Measurements from ENCODE around the gene OAS2. TPM values are rescaled to one million over a fixed set of nuclear protein-coding genes. Genes with fewer than 3 reads are reported as not detected.

Gene OAS2
- total and polyA plus RNA-seq, 10 of the 15 experiments (the other 5 are each of a cell fraction or from before 2014, with no cell fraction given) = 32.4 to 290 (median 90.2) TPM

DNA sequence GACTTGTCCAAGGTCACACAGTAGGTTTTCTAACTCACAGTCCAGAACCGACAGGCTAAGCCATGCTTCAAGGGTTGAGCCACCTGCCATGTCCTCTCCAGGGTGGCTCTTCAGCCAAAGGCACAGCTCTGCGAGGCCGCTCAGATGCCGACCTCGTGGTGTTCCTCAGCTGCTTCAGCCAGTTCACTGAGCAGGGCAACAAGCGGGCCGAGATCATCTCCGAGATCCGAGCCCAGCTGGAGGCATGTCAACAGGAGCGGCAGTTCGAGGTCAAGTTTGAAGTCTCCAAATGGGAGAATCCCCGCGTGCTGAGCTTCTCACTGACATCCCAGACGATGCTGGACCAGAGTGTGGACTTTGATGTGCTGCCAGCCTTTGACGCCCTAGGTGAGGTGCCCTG is 12.7 kb upstream of the OAS2 start:
- Histone ChIP-seq H2AFZ (ENCODE audit: control insufficient read depth, low read depth, low read length) (no peak overlapping the region), H3K79me2 (ENCODE audit: control insufficient read depth, insufficient read depth, low read length) (no peaks in the 10 kb centered on the region), H3K4me1 (ENCODE audit: control insufficient read depth, insufficient read depth, low read length) (no peaks in the 10 kb centered on the region; the same call in 1 of the 2 replicates), H3K4me2 (ENCODE audit: control insufficient read depth, insufficient read depth) (no peak overlapping the region), H3K4me3 (no peak overlapping the region), H4K20me1 (ENCODE audit: control insufficient read depth, insufficient read depth) (no peaks in the 10 kb centered on the region), H3K36me3 (ENCODE audit: control insufficient read depth in 2 of 2, insufficient read depth in 2 of 2, low read length in 1 of 2) (peaks cover 19 to 23% of the 10 kb centered on the region in 2 experiments), H3K9me3 (replicated peaks; ENCODE audit: control insufficient read depth, insufficient read depth, low read length) (no peaks in the 10 kb centered on the region), H3K27ac (ENCODE audit: control insufficient read depth, insufficient read depth) (no peak overlapping the region), H3K9ac (ENCODE audit: control insufficient read depth, insufficient read depth, low read length) (no peak overlapping the region), H3K27me3 (replicated peaks in 1 of 2; ENCODE audit: control insufficient read depth in 2 of 2, insufficient read depth in 2 of 2, low read length in 1 of 2) (no peaks in the 10 kb centered on the region)
- ChIA-PET RAD21 (ENCODE audit: unreplicated experiment) (no interaction called here), CTCF (interaction anchor here (0.7 kb wide), 1 partner anchor 19 kb away, joined by 3 read pairs; no protein-coding TSS in a partner anchor), SMC1A (ENCODE audit: uncharacterized antibody, unreplicated experiment) (interaction anchor here (0.5 kb wide), 1 partner anchor 47 kb away, joined by 3 read pairs; no protein-coding TSS in a partner anchor), POLR2A (no interaction called here)
- DNase-seq (ENCODE audit: low read depth, low spot score) (no peak), ATAC-seq (no peak), FAIRE-seq (no peak)
- intact Hi-C loops (cut with micrococcal nuclease; ENCODE audit: unreplicated experiment) = no loop called here
- WGBS (ENCODE audit: insufficient coverage, insufficient replicate concordance, low lambda C conversion rate, missing lambda C conversion rate) = 90% methylated on average over 15 of the region's 15 CpGs
- no peak for TF ChIP-seq POLR2A (IDR thresholded peaks at IDR 0.05; ENCODE audit: low read depth, low read length)
- TF ChIP-seq JUND (IDR thresholded peaks at IDR 0.05; ENCODE audit: low read depth, low read length) = no peak
- TF ChIP-seq BMI1 (IDR thresholded peaks at IDR 0.05; ENCODE audit: borderline replicate concordance) = no peak
- no peak for TF ChIP-seq SPI1 (IDR thresholded peaks at IDR 0.05; ENCODE audit: borderline replicate concordance, insufficient read depth, low read depth, low read length)
- TF ChIP-seq ZBTB33 (IDR thresholded peaks at IDR 0.05) = no peak
- no peak for TF ChIP-seq E2F8 (IDR thresholded peaks at IDR 0.05; ENCODE audit: low read depth, partially characterized antibody)
- no peak for TF ChIP-seq CREM (IDR thresholded peaks at IDR 0.05; ENCODE audit: low read depth)
- no peak for TF ChIP-seq SMAD1 (IDR thresholded peaks at IDR 0.05; ENCODE audit: low read depth, partially characterized antibody)
- TF ChIP-seq POLR2AphosphoS5 (IDR thresholded peaks at IDR 0.05; ENCODE audit: low read length) = no peak
- TF ChIP-seq E2F4 (IDR thresholded peaks at IDR 0.05; ENCODE audit: low read depth, low read length) = no peak
- TF ChIP-seq TBL1XR1 (IDR thresholded peaks at IDR 0.05; ENCODE audit: low read depth, low read length) = no peak
- no peak for TF ChIP-seq ZZZ3 (IDR thresholded peaks at IDR 0.05; ENCODE audit: control insufficient read depth, insufficient read length, low read depth)
- no peak for TF ChIP-seq HDAC6 (IDR thresholded peaks at IDR 0.05; ENCODE audit: unreplicated experiment)
- no peak for TF ChIP-seq MYC (IDR thresholded peaks at IDR 0.05; ENCODE audit: insufficient read depth, insufficient read length, insufficient replicate concordance, low read length, severe bottlenecking)
- no peak for TF ChIP-seq GABPA (IDR thresholded peaks at IDR 0.05; ENCODE audit: low read depth)
- no peak for TF ChIP-seq TCF7 (IDR thresholded peaks at IDR 0.05; ENCODE audit: borderline replicate concordance)
- TF ChIP-seq RBBP5 (conservative IDR thresholded peaks at IDR 0.05) = no peak
- no TSS peak for BruUV-seq (replicated peaks)
- in situ Hi-C loops (cut with MboI) = no loop called here
